Measurements from ENCODE around the gene COG2. TPM values are rescaled to one million over a fixed set of nuclear protein-coding genes. Genes with fewer than 3 reads are reported as not detected.

The COG2 gene
- total and polyA plus RNA-seq, 2 of the 13 experiments (the other 11 are each of a cell fraction or from before 2014, with no cell fraction given), result 16.8 to 36.3 TPM

DNA sequence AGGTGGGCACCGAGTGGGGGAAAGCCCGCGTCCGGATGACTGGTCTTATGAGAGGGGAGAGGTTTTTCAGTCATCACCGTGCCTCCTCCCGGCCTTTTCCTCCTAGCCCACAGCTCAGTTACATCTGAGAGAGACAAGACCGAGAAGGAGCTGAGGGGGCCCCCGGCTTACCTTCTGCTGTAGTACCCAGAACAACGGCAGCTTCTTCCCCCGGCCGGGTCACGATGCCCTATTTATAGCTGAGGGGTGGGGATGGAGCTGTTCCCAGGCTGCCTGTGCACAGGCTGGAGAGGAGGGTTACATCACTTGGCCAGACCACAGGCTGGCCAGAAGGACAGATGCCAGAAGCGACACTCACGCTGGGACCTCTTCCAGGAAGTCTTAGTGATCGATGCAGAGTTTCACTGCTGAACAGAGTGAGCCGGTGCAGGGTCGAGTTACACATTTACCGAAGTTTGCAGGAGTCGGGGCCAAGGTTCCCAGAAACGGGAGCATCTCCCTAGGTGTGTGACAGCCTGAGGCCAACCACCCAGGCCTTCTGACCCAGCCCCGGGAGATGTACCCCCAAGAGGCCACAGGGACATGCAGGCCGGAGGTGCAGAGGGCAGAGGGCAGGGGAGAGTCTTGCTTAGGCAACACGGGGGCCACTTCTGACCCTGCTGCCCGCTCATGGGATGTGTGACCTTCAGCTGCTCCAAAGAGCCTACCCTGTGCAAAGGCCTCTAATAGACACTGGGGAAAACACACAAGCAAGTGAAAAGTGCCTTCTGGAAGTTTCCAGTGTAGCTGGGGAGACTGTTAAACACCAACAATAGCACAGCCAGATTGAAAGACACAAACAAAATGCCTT is 71.9 kb downstream of the COG2 start, which contains the start of gene AGT (continued):
- TF ChIP-seq, protein P1, sequence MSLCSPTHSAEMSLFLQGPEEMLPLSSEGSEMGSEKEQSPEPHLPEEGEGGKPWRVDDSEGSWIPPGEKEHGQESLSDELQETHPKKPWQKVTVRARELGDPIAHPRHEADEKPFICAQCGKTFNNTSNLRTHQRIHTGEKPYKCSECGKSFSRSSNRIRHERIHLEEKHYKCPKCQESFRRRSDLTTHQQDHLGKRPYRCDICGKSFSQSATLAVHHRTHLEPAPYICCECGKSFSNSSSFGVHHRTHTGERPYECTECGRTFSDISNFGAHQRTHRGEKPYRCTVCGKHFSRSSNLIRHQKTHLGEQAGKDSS (CRISPR knock-in tag; IDR thresholded peaks at IDR 0.05; ENCODE audit: borderline replicate concordance, low read depth), result peak; percentile 86; the same call in 1 of the 2 replicates
- TF ChIP-seq, protein P2, sequence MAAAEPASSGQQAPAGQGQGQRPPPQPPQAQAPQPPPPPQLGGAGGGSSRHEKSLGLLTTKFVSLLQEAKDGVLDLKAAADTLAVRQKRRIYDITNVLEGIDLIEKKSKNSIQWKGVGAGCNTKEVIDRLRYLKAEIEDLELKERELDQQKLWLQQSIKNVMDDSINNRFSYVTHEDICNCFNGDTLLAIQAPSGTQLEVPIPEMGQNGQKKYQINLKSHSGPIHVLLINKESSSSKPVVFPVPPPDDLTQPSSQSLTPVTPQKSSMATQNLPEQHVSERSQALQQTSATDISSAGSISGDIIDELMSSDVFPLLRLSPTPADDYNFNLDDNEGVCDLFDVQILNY (CRISPR knock-in tag; conservative IDR thresholded peaks at IDR 0.05), result no peak
- TF ChIP-seq ZFY (CRISPR knock-in tag; IDR thresholded peaks at IDR 0.05) (peak; percentile 47), HOXA7 (CRISPR knock-in tag; IDR thresholded peaks at IDR 0.05) (no peak), MED13 (CRISPR knock-in tag; IDR thresholded peaks at IDR 0.05) (peak; percentile 87), SP140L (CRISPR knock-in tag; IDR thresholded peaks at IDR 0.05; ENCODE audit: borderline replicate concordance) (peak; percentile 82; the same call in 1 of the 2 replicates), HMG20B (CRISPR knock-in tag; conservative IDR thresholded peaks at IDR 0.05) (peak; percentile 61; the same call in 1 of the 2 replicates), ZNF496 (CRISPR knock-in tag; IDR thresholded peaks at IDR 0.05; ENCODE audit: insufficient replicate concordance) (no peak), ZBTB3 (CRISPR knock-in tag; IDR thresholded peaks at IDR 0.05; ENCODE audit: borderline replicate concordance, low read depth) (peak; percentile 75; the same call in 1 of the 2 replicates), HMG20A (CRISPR knock-in tag; IDR thresholded peaks at IDR 0.05; ENCODE audit: borderline replicate concordance) (peak; percentile 93), SUZ12 (IDR thresholded peaks at IDR 0.05; ENCODE audit: low read depth, low read length) (no peak), CHCHD3 (CRISPR knock-in tag; IDR thresholded peaks at IDR 0.05) (no peak), ZZZ3 (CRISPR knock-in tag; IDR thresholded peaks at IDR 0.05; ENCODE audit: borderline replicate concordance) (peak; percentile 85), U2AF2 (IDR thresholded peaks at IDR 0.05; ENCODE audit: low read depth, low read length) (no peak), ZNF790 (CRISPR knock-in tag; IDR thresholded peaks at IDR 0.05; ENCODE audit: borderline replicate concordance) (0 out of 2 replicates have a peak, but pooled peaks have one; percentile 37), PLRG1 (conservative IDR thresholded peaks at IDR 0.05) (no peak), ZNF329 (CRISPR knock-in tag; IDR thresholded peaks at IDR 0.05; ENCODE audit: low read depth) (peak; percentile 66), ZSCAN21 (CRISPR knock-in tag; IDR thresholded peaks at IDR 0.05; ENCODE audit: borderline replicate concordance) (peak; percentile 99), KMT2B (CRISPR knock-in tag; IDR thresholded peaks at IDR 0.05) (no peak; the same call in 1 of the 2 replicates), ZNF10 (CRISPR knock-in tag; IDR thresholded peaks at IDR 0.05; ENCODE audit: borderline replicate concordance, low read depth) (no peak), ZSCAN29 (CRISPR knock-in tag; conservative IDR thresholded peaks at IDR 0.05) (0 out of 2 replicates have a peak, but pooled peaks have one; percentile 84)
- TF ChIP-seq, protein P3, sequence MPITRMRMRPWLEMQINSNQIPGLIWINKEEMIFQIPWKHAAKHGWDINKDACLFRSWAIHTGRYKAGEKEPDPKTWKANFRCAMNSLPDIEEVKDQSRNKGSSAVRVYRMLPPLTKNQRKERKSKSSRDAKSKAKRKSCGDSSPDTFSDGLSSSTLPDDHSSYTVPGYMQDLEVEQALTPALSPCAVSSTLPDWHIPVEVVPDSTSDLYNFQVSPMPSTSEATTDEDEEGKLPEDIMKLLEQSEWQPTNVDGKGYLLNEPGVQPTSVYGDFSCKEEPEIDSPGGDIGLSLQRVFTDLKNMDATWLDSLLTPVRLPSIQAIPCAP (CRISPR knock-in tag; IDR thresholded peaks at IDR 0.05; ENCODE audit: low read depth), result 0 out of 2 replicates have a peak, but pooled peaks have one; percentile 40
- TF ChIP-seq, protein P4, sequence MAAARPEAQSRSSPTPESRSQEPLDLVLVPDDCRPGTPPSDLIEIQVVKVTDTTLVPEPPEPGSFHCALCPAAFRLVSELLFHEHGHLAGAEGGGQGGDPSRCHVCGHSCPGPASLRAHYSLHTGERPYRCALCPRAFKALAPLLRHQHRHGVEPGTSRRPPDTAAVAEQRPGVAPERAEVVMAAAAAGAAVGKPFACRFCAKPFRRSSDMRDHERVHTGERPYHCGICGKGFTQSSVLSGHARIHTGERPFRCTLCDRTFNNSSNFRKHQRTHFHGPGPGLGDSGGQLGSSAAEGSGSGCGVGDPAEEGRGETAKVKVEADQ (CRISPR knock-in tag; IDR thresholded peaks at IDR 0.05; ENCODE audit: borderline replicate concordance), result peak; percentile 41; the same call in 1 of the 2 replicates
- TF ChIP-seq, protein P5, sequence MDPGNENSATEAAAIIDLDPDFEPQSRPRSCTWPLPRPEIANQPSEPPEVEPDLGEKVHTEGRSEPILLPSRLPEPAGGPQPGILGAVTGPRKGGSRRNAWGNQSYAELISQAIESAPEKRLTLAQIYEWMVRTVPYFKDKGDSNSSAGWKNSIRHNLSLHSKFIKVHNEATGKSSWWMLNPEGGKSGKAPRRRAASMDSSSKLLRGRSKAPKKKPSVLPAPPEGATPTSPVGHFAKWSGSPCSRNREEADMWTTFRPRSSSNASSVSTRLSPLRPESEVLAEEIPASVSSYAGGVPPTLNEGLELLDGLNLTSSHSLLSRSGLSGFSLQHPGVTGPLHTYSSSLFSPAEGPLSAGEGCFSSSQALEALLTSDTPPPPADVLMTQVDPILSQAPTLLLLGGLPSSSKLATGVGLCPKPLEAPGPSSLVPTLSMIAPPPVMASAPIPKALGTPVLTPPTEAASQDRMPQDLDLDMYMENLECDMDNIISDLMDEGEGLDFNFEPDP (CRISPR knock-in tag; conservative IDR thresholded peaks at IDR 0.05), result no peak
